Esophagus muscularis mucosa (tissue), 4 donors: ENCODE measurements around the gene PHACTR3. TPM values are rescaled to one million over a fixed set of nuclear protein-coding genes. Genes with fewer than 3 reads are reported as not detected.
A peak's percentile ranks its signal among the peaks of the same experiment; 100 is the strongest.

Experiments
- DNase-seq: peaks from one replicate; pipeline ENCODE4 v3.0.0-alpha.2; 2017; ENCODE audit errors: extremely low spot score
- H3K27ac ChIP-seq, 4 donors: fragments of 200-600 bp; sonication (generic); replicated peaks in 1 of 4; 1 replicate in 3 of 4; 2 replicates in 1 of 4; pipeline ENCODE4 v1.5.1; 2016 to 2019; ENCODE audit warnings: mild to moderate bottlenecking in 1 of 4
- H3K27me3 ChIP-seq, 4 donors: fragments of 200-600 bp; sonication (generic); one replicate each; pipeline versions ENCODE4 v1.5.1 to v1.6.0; 2016 to 2019
- H3K36me3 ChIP-seq, 4 donors: fragments of 200-600 bp; sonication (generic); one replicate each; pipeline ENCODE4 v1.5.1; 2016 to 2019
- H3K4me1 ChIP-seq, 4 donors: fragments of 200-600 bp; sonication (generic); one replicate each; pipeline ENCODE4 v1.5.1; 2016 to 2019
- H3K4me3 ChIP-seq, 4 donors: fragments of 200-600 bp; sonication (generic); 1 replicate in 2 of 4; 2 replicates in 2 of 4; pipeline ENCODE4 v1.5.1; 2016 to 2019; ENCODE audit warnings: mild to moderate bottlenecking in 4 of 4, moderate library complexity in 1 of 4
- H3K9me3 ChIP-seq, 4 donors: fragments of 200-600 bp; sonication (generic); 1 replicate in 3 of 4; 2 replicates in 1 of 4; pipeline ENCODE4 v1.5.1; 2016 to 2019
- EP300 ChIP-seq: sonication (generic); formaldehyde crosslinking; IDR thresholded peaks from one replicate; pipeline ENCODE4 v1.6.1; 2017; ENCODE audit warnings: antibody characterized with exemption
- POLR2A ChIP-seq: fragments of 450-650 bp; IDR thresholded peaks from one replicate; pipeline ENCODE4 v1.6.1; 2017; ENCODE audit warnings: antibody characterized with exemption, moderate library complexity, mild to moderate bottlenecking, low read depth
- POLR2AphosphoS5 ChIP-seq, 2 donors: sonication (generic); formaldehyde crosslinking; IDR thresholded peaks; one replicate each; pipeline ENCODE4 v1.6.1; 2017; ENCODE audit warnings: antibody characterized with exemption in 2 of 2
- WGBS: methylation state at CpG from one replicate; pipeline ENCODE4 v1.1.5; 2018; 5-methylcytosine and 5-hydroxymethylcytosine counted together
- intact Hi-C: fragments of 100-400 bp; cut with DNase I; formaldehyde crosslinking; loops from one replicate; pipeline ENCODE4 v1.15.1; 2023
- total RNA-seq, 4 donors: library from RNA; depleted of rRNA; stranded (reverse); fragments of >200 nt; gene quantifications; one replicate each; pipeline versions ENCODE4 v1.1.0 to v1.2.1, GENCODE V29; 2016
- TF ChIP-seq, protein P1 (sequence below), 3 experiments: fragments of 200-600 bp in 2 of 3; fragments of 450-650 bp in 1 of 3; sonication (generic) in 2 of 3; IDR thresholded peaks; one replicate each; pipeline ENCODE4 v1.5.1; 2017 to 2019; ENCODE audit warnings: antibody characterized with exemption in 3 of 3, mild to moderate bottlenecking in 2 of 3, moderate library complexity in 1 of 3

PHACTR3 gene
- total RNA-seq, 4 donors from 2014 or later, result 0.17 to 0.86 (median 0.56) TPM

DNA sequence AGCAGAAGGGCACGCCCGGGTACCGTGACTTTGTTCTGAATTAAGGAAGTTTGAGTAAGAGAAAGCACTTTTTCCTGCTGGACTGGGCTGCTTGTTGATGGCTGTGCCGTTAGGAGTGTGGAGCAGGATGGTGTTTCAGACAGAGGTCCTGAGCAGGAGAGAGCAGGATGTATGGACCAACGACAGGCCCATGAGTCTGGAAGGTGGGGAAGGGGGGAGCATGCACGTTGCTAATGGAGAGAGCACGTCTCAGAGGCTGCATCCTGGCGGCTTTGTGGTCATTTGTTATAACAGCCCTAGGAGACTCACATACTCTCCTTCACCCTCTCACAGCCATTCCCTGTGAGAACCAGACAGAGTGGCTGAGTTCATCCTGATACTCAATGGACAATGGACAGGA, 56.8 kb downstream of the PHACTR3 start:
- whole genome bisulfite sequencing, result 57% methylated on average over 8 of the region's 8 CpGs
- Histone ChIP-seq H3K27ac (no peak overlapping the region), H3K4me3 (no peak overlapping the region), H3K4me1 (no peaks in the 10 kb centered on the region), H3K9me3 (peaks cover 4 to 29% (median 26%) of the 10 kb centered on the region in 4 donors), H3K27me3 (peaks cover 0 to 43% (median 4%) of the 10 kb centered on the region in 4 donors), H3K36me3 (no peaks in the 10 kb centered on the region)
- intact Hi-C loops, result no loop called here
- peak; percentile 88 for DNase-seq
- TF ChIP-seq POLR2A (no peak), POLR2AphosphoS5 (IDR thresholded peaks at IDR 0.05) (no peak), EP300 (no peak)
- TF ChIP-seq, protein P1, sequence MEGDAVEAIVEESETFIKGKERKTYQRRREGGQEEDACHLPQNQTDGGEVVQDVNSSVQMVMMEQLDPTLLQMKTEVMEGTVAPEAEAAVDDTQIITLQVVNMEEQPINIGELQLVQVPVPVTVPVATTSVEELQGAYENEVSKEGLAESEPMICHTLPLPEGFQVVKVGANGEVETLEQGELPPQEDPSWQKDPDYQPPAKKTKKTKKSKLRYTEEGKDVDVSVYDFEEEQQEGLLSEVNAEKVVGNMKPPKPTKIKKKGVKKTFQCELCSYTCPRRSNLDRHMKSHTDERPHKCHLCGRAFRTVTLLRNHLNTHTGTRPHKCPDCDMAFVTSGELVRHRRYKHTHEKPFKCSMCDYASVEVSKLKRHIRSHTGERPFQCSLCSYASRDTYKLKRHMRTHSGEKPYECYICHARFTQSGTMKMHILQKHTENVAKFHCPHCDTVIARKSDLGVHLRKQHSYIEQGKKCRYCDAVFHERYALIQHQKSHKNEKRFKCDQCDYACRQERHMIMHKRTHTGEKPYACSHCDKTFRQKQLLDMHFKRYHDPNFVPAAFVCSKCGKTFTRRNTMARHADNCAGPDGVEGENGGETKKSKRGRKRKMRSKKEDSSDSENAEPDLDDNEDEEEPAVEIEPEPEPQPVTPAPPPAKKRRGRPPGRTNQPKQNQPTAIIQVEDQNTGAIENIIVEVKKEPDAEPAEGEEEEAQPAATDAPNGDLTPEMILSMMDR (IDR thresholded peaks at IDR 0.05), result no peak

DNA sequence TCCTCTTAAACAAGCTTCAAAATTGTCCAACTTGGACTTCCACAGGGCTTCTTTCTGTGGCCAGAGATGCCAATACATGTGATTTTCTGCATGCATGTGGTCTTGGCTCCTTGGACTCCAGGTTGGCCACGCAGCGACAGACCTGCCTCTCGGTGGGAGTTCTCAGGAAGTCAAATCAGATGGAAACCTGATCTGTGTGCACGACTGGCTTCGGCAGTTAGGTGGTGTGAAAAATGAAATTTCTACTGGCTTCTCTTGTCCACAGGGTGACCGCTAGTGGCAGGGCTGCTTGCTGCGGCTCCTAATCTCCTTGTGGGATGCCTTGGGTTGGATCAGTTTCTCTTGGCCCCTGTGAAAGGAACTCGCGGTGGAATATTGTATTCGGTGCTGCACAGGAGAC, 57.3 kb downstream of the PHACTR3 start:
- Histone ChIP-seq H3K36me3 (no peaks in the 10 kb centered on the region), H3K27ac (no peak overlapping the region), H3K27me3 (peaks cover 0 to 44% (median 4%) of the 10 kb centered on the region in 4 donors), H3K4me3 (no peak overlapping the region), H3K9me3 (peaks cover 4 to 25% (median 21%) of the 10 kb centered on the region in 4 donors), H3K4me1 (no peaks in the 10 kb centered on the region)
- intact Hi-C loops, result no loop called here
- DNase-seq, result peak; percentile 75
- 72% methylated on average over 9 of the region's 10 CpGs for WGBS
- TF ChIP-seq POLR2AphosphoS5 (IDR thresholded peaks at IDR 0.05) (no peak), POLR2A (no peak), EP300 (no peak)
- TF ChIP-seq, protein P1 (IDR thresholded peaks at IDR 0.05), result no peak

DNA sequence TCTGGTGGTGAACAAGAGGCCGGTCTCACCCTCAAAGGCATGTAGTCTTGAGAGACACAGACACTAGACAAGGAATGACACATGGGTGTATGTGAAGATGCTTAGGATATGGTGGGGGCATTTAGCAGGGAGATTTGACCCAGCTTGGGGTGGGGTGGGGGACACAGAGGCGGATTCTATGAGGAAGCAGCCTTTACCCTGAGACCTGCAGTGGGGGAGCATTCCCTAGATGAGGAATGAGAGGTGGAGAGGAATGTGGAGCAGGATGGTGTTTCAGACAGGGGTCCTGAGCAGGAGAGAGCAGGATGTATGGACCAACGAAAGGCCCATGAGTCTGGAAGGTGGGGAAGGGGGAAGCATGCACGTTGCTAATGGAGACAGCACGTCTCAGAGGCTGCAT, 57.8 kb downstream of the PHACTR3 start:
- intact Hi-C loops, result no loop called here
- H3K9me3 ChIP-seq, result peaks cover 4 to 22% (median 16%) of the 10 kb centered on the region in 4 donors
- no peak overlapping the region for H3K4me3 ChIP-seq
- H3K36me3 ChIP-seq, result no peaks in the 10 kb centered on the region
- H3K27me3 ChIP-seq, result peaks cover 0 to 44% (median 4%) of the 10 kb centered on the region in 4 donors
- DNase-seq, result no peak
- H3K4me1 ChIP-seq, result no peaks in the 10 kb centered on the region
- no peak overlapping the region for H3K27ac ChIP-seq
- no peak for TF ChIP-seq POLR2A
- TF ChIP-seq, protein P1 (IDR thresholded peaks at IDR 0.05), result no peak
- TF ChIP-seq POLR2AphosphoS5 (IDR thresholded peaks at IDR 0.05), result no peak
- TF ChIP-seq EP300, result no peak
- 77% methylated on average over 5 of the region's 5 CpGs for WGBS

- Histone ChIP-seq H3K36me3 (no peaks in the 10 kb centered on the region), H3K27me3 (peaks cover 0 to 44% (median 4%) of the 10 kb centered on the region in 4 donors), H3K4me3 (no peak overlapping the region), H3K27ac (no peak overlapping the region), H3K9me3 (peaks cover 0 to 14% (median 9%) of the 10 kb centered on the region in 4 donors), H3K4me1 (no peaks in the 10 kb centered on the region)
- WGBS, result 90% methylated on average over 13 of the region's 14 CpGs
- intact Hi-C loops, result no loop called here
- TF ChIP-seq EP300 (no peak), POLR2AphosphoS5 (IDR thresholded peaks at IDR 0.05) (no peak), POLR2A (no peak)
- TF ChIP-seq, protein P1 (IDR thresholded peaks at IDR 0.05), result no peak
- peak; percentile 62 for DNase-seq
Measured at GRCh38 chr20:59662856-59663512, 58.6 kb downstream of the PHACTR3 start.
